ENCODE data around the gene EPN3.

GRCh38 chr17:50593321-50593720 is 60.8 kb downstream of the EPN3 start:
- TF ChIP-seq CTCF (IDR thresholded peaks at IDR 0.05; ENCODE audit: poor library complexity) (no peak), EZH2 (IDR thresholded peaks at IDR 0.05; ENCODE audit: borderline replicate concordance) (no peak)
